ENCODE data around the gene IRAK3.

DNA sequence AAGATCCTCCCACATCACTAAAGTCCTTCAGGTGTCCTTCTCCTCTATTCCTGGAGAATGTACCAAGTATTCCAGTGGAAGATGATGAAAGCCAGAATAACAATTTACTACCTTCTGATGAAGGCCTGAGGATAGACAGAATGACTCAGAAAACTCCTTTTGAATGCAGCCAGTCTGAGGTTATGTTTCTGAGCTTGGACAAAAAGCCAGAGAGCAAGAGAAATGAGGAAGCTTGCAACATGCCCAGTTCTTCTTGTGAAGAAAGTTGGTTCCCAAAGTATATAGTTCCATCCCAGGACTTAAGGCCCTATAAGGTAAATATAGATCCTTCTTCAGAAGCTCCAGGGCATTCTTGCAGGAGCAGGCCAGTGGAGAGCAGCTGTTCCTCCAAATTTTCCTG is 58.7 kb downstream of the IRAK3 start:
- TF ChIP-seq, protein P1, sequence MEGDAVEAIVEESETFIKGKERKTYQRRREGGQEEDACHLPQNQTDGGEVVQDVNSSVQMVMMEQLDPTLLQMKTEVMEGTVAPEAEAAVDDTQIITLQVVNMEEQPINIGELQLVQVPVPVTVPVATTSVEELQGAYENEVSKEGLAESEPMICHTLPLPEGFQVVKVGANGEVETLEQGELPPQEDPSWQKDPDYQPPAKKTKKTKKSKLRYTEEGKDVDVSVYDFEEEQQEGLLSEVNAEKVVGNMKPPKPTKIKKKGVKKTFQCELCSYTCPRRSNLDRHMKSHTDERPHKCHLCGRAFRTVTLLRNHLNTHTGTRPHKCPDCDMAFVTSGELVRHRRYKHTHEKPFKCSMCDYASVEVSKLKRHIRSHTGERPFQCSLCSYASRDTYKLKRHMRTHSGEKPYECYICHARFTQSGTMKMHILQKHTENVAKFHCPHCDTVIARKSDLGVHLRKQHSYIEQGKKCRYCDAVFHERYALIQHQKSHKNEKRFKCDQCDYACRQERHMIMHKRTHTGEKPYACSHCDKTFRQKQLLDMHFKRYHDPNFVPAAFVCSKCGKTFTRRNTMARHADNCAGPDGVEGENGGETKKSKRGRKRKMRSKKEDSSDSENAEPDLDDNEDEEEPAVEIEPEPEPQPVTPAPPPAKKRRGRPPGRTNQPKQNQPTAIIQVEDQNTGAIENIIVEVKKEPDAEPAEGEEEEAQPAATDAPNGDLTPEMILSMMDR (IDR thresholded peaks at IDR 0.05), result no peak
- TF ChIP-seq POLR2A (IDR thresholded peaks at IDR 0.05), result no peak
